Measurements from ENCODE around the gene RBM22.

The RBM22 gene

GRCh38 chr5:150672237-150672883, 28.5 kb downstream of the RBM22 start:
- peak; percentile 13 for DNase-seq

GRCh38 chr5:150671509-150672236, 29.2 kb downstream of the RBM22 start:
- DNase-seq: peak; percentile 6

- DNase-seq: no peak
Observed at GRCh38 chr5:150670948-150671310, 29.9 kb downstream of the RBM22 start.

DNA sequence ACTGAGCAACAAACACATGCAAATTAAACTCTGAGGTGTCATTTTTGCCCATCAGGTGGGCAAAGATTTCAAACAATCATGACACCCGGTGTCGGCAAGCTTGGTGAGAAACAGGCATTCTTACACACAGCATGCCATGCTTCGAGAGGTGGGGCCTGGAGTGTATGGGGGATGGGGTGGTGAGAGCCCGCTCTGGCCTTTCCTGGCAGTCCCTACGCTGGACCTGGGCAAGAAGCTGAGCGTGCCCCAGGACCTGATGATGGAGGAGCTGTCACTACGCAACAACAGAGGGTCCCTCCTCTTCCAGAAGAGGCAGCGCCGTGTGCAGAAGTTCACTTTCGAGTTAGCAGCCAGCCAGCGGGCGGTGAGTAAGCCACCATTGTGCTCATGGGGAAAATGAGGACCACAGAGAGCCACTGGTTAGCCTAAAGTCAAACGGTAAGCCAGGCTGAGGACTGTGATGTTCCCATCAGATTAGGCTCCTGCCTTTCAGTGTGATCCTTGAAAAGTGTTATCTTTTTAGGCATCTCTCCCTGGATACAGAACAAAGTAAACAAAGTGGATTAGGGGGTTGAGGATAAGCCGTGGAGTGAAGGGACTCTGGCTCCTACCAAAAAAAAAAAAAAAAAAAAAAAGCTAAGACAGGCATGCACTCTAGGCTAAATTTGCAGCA, 30.5 kb downstream of the RBM22 start:
- DNase-seq: no peak

DNA sequence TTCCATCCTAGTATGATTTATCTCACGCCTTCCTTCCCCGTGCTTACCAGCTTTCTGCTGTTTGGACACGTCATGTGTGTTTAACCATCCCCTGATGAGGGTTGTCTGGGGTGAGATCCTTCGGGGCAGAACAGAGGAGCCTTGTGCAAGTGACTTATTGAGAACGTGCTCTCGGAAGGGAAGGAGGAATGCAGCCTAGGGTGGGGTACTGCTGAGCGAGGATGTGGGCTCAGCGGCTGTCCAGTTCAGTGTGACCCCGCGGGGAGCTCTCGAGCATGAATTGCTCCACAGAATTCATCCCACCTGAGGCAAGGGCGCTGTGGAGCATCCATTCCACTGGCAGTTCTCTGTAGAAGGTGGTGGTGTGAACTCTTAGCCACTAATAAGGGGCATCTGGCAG, 35.8 kb downstream of the RBM22 start:
- DNase-seq: no peak

- DNase-seq: no peak
Observed at GRCh38 chr5:150663936-150664335, 36.9 kb downstream of the RBM22 start.

DNA sequence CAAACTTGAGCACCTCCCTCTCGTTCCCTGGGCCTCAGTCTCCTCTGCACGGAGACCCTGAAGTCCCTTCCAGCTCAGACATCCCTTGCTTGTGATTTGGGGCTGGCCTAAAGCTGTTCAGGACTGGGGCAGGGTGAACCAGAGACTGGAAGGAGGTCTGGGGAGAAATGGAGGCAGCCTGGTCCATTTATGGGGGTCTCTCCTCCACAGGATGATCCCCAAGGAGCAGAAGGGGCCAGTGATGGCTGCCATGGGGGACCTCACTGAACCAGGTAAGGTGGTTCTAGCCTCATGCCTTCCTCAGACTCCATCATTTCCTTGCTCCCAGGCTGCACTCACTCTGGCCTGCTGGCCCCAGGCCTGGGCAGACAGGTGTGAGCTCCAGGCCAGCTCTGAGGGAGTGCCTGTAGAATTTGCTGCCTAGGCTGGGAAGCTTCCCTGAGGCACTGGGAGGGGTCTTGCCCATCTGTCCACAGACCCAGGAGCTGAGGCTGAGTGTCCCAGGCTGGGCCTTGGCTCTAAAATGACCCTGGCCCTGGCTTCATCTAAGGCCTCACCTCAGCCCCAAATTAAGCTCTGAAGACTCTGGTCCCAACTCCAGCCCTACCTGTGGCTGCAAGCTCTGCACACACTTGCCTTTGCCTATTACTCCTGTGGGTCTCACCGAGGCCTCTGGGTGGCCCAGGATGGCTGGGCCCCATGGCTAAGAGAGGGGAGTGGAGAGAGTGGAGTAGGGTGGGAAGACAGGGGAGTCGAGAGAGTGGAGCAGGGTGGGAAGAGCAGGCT, 37.9 kb downstream of the RBM22 start:
- DNase-seq: no peak

GRCh38 chr5:150661821-150662596, 38.9 kb downstream of the RBM22 start:
- no peak for DNase-seq

DNA sequence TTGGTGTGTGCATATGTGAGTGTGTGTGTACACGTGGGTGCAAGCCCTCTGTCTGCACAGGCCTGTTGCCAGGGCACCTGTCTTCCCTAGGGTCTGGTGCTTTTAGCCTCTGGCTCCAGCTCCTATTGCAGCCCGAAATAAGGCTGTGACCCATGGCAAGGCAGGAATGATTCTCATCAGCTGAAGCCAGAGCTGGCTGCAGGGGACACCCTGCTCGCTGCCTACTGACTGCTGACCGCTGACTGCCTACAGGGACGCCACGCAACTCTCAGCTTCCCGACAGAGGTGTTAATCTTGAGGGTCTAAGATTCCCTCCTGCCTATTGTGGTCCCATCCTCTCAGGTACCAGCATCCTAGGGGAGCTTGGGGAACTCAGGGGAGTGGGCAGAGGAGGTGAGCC, 39.8 kb downstream of the RBM22 start, which contains the start of gene MYOZ3:
MYOZ3 (plus strand) TSS at position 166 of the 400 bp plus-strand sequence. CDS start 1,691 bp downstream, outside the sequence.
- no peak for DNase-seq

DNA sequence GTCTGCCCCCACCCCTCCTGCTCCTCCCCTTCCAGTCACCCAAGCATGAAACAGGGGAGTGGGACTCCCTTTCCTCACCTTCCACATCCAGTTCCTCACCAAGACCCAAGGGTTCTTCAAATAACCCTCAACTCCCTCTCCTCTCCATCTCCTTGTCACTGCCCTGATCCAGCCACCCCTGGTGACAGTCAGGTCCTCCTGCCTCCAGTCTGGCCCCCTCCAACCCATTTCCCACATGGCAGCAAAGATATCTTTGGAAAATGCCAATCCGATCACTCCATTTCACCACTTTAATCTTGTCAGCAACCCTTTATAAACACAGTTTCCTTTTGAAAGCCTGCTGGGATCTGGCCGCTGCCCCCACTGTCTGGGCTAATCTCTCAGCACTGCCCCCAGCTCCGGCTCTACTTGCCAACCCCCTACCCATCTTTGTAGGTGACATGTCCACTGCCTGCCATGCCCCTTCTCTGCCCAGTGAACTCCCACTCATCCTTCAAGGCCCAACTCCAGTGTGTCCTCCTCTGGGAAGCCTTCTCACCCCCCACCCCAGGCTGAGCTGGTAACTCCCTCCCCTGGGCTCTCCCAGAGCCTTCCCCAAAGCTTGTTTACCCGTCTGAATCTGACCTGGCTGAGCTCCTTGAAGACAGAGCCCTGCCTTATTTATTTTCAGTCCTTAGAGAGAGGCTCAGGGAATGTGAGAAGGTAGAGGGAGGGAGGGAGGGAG, 40.6 kb downstream of the RBM22 start:
- DNase-seq: no peak

DNA sequence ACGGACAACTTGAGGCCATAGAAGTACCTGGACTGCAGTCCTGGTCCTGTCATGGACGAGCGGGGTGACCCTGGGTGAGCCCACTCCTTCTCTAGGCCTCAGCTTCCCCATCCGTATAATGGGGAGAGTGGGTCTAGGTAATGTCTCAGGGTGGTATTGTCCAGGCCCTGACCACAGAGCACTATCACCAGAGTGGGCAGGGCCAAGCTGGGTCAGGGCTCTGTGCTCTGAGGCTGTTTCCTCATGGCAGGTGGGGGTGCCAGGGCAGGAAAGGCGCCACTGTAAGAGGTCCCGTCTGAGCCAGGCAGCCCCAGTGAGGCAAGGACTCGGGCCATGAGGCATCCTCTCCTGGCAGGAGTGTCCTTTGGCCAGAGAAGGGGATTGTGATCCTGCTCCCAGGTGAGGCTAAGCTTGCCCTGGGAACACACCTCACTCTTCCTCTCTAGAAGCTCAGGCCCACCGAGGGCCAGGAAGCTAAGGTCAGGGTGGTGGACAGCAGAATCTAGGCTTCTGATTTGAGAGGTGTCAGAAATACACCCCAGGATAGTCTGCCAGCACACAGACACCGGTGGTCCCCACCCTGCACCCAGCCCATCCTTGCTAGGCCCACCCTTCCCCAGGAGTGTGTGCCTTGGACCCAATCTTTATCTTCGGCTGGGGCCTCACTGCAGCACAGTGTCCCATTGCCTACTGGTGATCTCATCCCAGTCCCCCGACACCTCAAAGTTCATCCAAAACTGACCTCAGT, 41.3 kb downstream of the RBM22 start:
- DNase-seq: no peak

GRCh38 chr5:150658699-150659265, 42.1 kb downstream of the RBM22 start:
- DNase-seq: no peak

GRCh38 chr5:150658121-150658520, 42.7 kb downstream of the RBM22 start:
- DNase-seq: no peak

- DNase-seq: peak; percentile 85
Observed at GRCh38 chr5:150656191-150657132, 44.4 kb downstream of the RBM22 start.

DNA sequence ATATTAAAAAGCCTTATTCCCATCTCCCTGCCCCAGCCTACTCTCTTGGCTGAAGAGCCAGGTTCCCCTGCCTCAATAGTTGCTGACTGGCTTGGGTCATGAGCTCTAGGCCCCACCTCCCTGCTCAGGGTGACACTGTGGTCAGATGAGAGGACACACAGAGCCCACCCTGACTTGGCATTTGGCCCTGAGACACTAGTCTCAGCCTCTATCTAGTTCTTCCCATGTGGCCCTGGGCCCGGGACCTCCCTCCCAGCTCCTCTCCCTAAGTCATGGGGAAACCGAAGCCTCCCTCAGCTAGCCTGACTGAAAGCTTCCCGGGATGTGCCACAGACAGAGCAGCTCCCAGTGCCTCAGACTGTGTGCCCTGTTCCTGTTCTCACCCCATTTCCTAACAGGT, 45.6 kb downstream of the RBM22 start:
- DNase-seq: no peak

DNA sequence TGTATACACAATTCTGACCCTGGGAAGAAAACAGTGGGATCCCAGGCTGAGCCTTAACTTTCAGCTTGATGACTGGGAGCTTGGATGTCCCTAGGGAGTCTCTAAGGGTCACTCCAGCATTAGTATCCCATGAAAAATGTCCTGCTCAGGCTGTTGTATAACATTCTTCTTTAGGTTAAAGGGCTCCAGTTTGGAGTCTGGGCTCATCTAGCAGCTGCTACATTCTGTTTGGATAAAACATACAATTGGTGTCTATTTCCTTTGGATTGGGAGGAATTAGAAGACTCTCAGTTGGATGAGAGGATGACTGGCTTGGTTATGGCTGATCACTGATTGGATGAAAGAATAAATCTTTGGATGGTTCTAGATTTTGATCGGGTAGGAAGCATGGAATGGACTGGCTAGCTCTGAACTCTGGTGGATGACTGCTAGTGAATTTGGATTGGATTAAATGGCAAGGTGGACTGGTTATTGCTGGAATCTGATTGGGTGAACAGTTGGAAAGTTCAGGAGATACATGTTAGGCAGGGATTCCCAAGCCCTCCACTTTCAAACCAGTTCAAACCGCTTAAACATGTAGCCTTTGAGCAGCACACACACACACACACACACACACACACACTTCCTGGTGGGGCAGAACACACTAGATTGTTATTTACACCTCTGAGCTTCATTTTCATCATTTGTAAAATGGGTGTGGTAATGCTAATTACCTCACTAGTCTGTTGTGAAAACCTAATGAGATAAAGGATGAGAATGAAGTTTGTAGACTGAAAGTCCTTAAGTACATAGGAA, 46.9 kb downstream of the RBM22 start:
- DNase-seq: no peak

DNA sequence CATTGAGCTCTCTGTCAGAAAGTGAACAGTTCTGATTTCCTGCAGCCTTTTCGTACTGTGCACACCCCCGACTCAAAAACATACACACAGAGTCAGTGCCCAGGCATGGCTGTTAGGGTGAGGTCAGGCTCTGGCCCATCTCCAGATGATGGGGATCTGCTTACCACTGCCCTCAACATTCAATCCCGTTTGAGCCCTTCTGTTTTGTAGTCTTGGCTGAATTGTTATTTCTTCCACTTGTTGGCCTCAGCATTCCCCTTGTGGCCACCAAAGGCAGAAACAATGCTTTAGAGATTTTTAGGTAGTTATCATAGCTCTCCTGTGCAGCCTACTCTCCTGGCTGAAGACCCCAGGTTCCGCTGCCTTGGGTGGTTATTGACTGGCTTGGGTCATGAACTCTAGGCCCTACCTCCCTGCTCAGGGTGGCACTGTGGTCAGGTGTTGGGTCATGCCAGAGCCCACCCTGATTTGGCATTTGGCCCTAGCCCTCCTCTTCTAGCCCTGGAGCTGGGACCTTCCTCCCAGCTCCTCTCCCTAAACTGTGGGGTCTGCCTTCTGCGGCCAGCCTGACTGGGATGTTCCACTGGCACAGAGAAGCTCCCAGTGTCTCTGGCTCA, 47.6 kb downstream of the RBM22 start:
- no peak for DNase-seq
